ENCODE data around the gene ZNF438. TPM values are rescaled to one million over a fixed set of nuclear protein-coding genes. Genes with fewer than 3 reads are reported as not detected.

Gene ZNF438
- total and polyA plus RNA-seq, 2 of the 8 experiments (the other 6 are each of a cell fraction or from before 2014, with no cell fraction given) = 0.95 to 1.7 TPM

DNA sequence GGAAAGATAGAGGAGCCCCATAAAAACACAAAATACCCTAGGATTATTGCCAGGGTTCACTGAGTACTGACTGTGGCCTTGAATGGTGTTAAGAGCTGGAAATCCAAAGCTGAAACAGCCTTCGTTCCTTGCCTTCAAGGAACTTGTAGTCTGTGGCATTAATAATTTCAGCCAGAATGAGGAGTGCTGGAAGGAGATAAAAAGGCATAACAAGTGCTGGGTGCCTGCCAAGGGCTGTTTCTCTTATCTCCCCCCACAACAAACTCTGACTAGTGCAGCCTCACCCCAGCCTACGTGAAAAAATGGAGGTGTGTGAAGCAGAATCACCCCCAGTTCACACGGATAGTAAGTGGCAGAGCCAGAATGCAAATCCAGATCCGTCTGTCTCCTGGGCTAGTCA lies 203.0 kb downstream of the ZNF438 start:
- Histone ChIP-seq H4K91ac (replicated peaks; ENCODE audit: insufficient read length, low read length) (no peak overlapping the region), H3K23ac (ENCODE audit: insufficient read length) (no peak overlapping the region), H2AK5ac (ENCODE audit: low read depth, low read length) (no peak overlapping the region), H2AFZ (ENCODE audit: low read length) (no peak overlapping the region), H2BK12ac (ENCODE audit: low read depth, low read length) (no peak overlapping the region), H3K9ac (replicated peaks in 1 of 4; ENCODE audit: extremely low read depth in 1 of 4, low read depth in 3 of 4, low read length in 3 of 4) (no peak overlapping the region), H2BK5ac (ENCODE audit: low read depth, low read length) (no peak overlapping the region), H3K14ac (ENCODE audit: insufficient read length) (no peak overlapping the region), H3K79me2 (ENCODE audit: control insufficient read depth in 1 of 2, insufficient read depth in 2 of 2, low read length in 2 of 2) (no peaks in the 10 kb centered on the region), H3K36me3 (ENCODE audit: control insufficient read depth in 2 of 4, insufficient read depth in 4 of 4, low read length in 3 of 4) (no peaks in the 10 kb centered on the region), H3K4me1 (replicated peaks in 1 of 4; ENCODE audit: control insufficient read depth in 3 of 4, insufficient read depth in 4 of 4, low read length in 3 of 4) (peaks cover 0 to 2% (median 0%) of the 10 kb centered on the region in 4 experiments; a peak in 2 of 7 replicates), H4K5ac (ENCODE audit: insufficient read length, low read depth, low read length) (no peak overlapping the region), H3K18ac (ENCODE audit: extremely low read depth, low read length) (no peak overlapping the region), H2BK120ac (replicated peaks; ENCODE audit: low read depth, low read length) (no peak overlapping the region), H3K27me3 (replicated peaks in 1 of 4; ENCODE audit: control insufficient read depth in 3 of 4, extremely low read depth in 1 of 4, insufficient read depth in 3 of 4, low read length in 3 of 4) (peaks cover 0 to 3% (median 0%) of the 10 kb centered on the region in 4 experiments; a peak in 1 of 7 replicates), H3K4me2 (ENCODE audit: insufficient read depth in 1 of 2, low read depth in 2 of 2, low read length in 2 of 2) (no peak overlapping the region), H2BK20ac (ENCODE audit: low read length) (no peak overlapping the region), H2BK15ac (ENCODE audit: low read length) (no peak overlapping the region), H3K79me1 (ENCODE audit: low read depth, low read length) (no peaks in the 10 kb centered on the region), H3K23me2 (ENCODE audit: low read depth, low read length) (no peaks in the 10 kb centered on the region), H4K20me1 (replicated peaks in 1 of 2; ENCODE audit: control insufficient read depth in 1 of 2, insufficient read depth in 2 of 2, low read length in 2 of 2) (no peaks in the 10 kb centered on the region), H3K27ac (ENCODE audit: low read depth, low read length) (no peak overlapping the region), H3K4ac (replicated peaks; ENCODE audit: insufficient read length, low read depth, low read length) (no peak overlapping the region), H3K56ac (replicated peaks; ENCODE audit: insufficient read length, low read depth, low read length) (no peak overlapping the region), H3K9me3 (ENCODE audit: insufficient read depth in 2 of 2, low read depth in 1 of 2, low read length in 1 of 2) (no peaks in the 10 kb centered on the region; a peak in 1 of 4 replicates), H4K8ac (ENCODE audit: extremely low read depth, insufficient read depth, low read length) (no peak overlapping the region), H3K4me3 (ENCODE audit: extremely low read depth in 1 of 4, insufficient read depth in 2 of 4, low read depth in 3 of 4, low read length in 4 of 4) (no peak overlapping the region)
- 82% methylated on average over 4 of the region's 4 CpGs; no CpG with 5 or more reads in 1 of the 2 experiments for WGBS, 2 experiments (ENCODE audit: extremely low coverage in 1 of 2, insufficient coverage in 1 of 2, insufficient read length in 1 of 2, insufficient replicate concordance in 2 of 2, low coverage in 1 of 2, low lambda C conversion rate in 2 of 2, missing lambda C conversion rate in 1 of 2)
- POLR2A ChIA-PET (ENCODE audit: partially characterized antibody) = no interaction called here
- TF ChIP-seq CEBPB (IDR thresholded peaks at IDR 0.05; ENCODE audit: low read depth, low read length) (no peak), JUND (IDR thresholded peaks at IDR 0.05; ENCODE audit: low read length) (no peak), SP2 (IDR thresholded peaks at IDR 0.05; ENCODE audit: low read length) (no peak), TCF12 (IDR thresholded peaks at IDR 0.05; ENCODE audit: low read depth, low read length) (no peak), ZNF274 (IDR thresholded peaks at IDR 0.05; ENCODE audit: borderline replicate concordance, extremely low read depth, low read length) (no peak), SIRT6 (IDR thresholded peaks at IDR 0.05; ENCODE audit: low read length) (no peak), CBX8 (IDR thresholded peaks at IDR 0.05; ENCODE audit: borderline replicate concordance, low read depth, low read length) (no peak)
- TF ChIP-seq, protein P1, sequence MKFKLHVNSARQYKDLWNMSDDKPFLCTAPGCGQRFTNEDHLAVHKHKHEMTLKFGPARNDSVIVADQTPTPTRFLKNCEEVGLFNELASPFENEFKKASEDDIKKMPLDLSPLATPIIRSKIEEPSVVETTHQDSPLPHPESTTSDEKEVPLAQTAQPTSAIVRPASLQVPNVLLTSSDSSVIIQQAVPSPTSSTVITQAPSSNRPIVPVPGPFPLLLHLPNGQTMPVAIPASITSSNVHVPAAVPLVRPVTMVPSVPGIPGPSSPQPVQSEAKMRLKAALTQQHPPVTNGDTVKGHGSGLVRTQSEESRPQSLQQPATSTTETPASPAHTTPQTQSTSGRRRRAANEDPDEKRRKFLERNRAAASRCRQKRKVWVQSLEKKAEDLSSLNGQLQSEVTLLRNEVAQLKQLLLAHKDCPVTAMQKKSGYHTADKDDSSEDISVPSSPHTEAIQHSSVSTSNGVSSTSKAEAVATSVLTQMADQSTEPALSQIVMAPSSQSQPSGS (IDR thresholded peaks at IDR 0.05; ENCODE audit: low read length) = no peak
- no peak for FAIRE-seq
- CTCF ChIA-PET (ENCODE audit: partially characterized antibody) = no interaction called here
- DNase-seq (ENCODE audit: low read depth in 1 of 2, low spot score in 2 of 2) = no peak
